IMR-90 (cell line): ENCODE data around the gene TIAM1. TPM values are rescaled to one million over a fixed set of nuclear protein-coding genes. Genes with fewer than 3 reads are reported as not detected.

Experiments
- ATAC-seq: fragments of 200-7000 bp; cut with Tn5 transposase; 2 replicates; pipeline ENCODE4 v1.9.1; 2020; ENCODE audit warnings: low read depth, mild to moderate bottlenecking, moderate library complexity
- BruUV-seq: library from RNA; stranded (reverse); fragments of 400-500 nt; replicated peaks from 2 replicates; lab custom pipeline; 2021; lab: Mats Ljungman, UMichigan
- CTCF ChIA-PET: fragments of 300-600 bp; formaldehyde crosslinking; extraction: SDS; loops from one replicate; lab custom pipeline; 2021; ENCODE audit warnings: antibody characterized with exemption; lab: Yijun Ruan, JAX
- POLR2A ChIA-PET: fragments of 300-600 bp; sonication (Branson Sonifier 250); formaldehyde crosslinking; loops from one replicate; lab custom pipeline; 2022; ENCODE audit warnings: antibody characterized with exemption; ENCODE audit not compliant: unreplicated experiment; lab: Charles Lee
- DNase-seq: peaks from one replicate; pipeline ENCODE4 v3.0.0; 2013
- H2AFZ ChIP-seq: replicated peaks from 2 replicates; pipeline ENCODE3; 2013; ENCODE audit warnings: low read length, mild to moderate bottlenecking; ENCODE audit not compliant: poor library complexity
- H2AK5ac ChIP-seq: 2 replicates; pipeline ENCODE4 v1.6.1; 2013; ENCODE audit warnings: low read depth, low read length, inconsistent platforms
- H2AK9ac ChIP-seq: replicated peaks from 2 replicates; pipeline ENCODE3; 2013; ENCODE audit warnings: mild to moderate bottlenecking, low read depth, low read length, moderate library complexity; ENCODE audit not compliant: poor library complexity
- H2BK120ac ChIP-seq: 2 replicates; pipeline ENCODE4 v1.6.1; 2013; ENCODE audit warnings: low read depth, low read length, inconsistent platforms
- H2BK15ac ChIP-seq: 3 replicates; pipeline ENCODE4 v1.6.1; 2013; ENCODE audit warnings: low read depth, low read length, inconsistent platforms
- H2BK20ac ChIP-seq: 2 replicates; pipeline ENCODE4 v1.6.1; 2013; ENCODE audit warnings: low read depth, mild to moderate bottlenecking, inconsistent platforms, low read length, moderate library complexity
- H2BK5ac ChIP-seq: 2 replicates; pipeline ENCODE4 v1.6.1; 2013; ENCODE audit warnings: mild to moderate bottlenecking, low read depth, low read length, inconsistent platforms; ENCODE audit not compliant: poor library complexity, severe bottlenecking
- H3K14ac ChIP-seq: replicated peaks from 2 replicates; pipeline ENCODE4 v1.6.1; 2013; ENCODE audit warnings: low read depth, low read length, inconsistent platforms
- H3K18ac ChIP-seq: 2 replicates; pipeline ENCODE4 v1.6.1; 2013; ENCODE audit warnings: low read depth, low read length, control low read depth
- H3K23ac ChIP-seq: 2 replicates; pipeline ENCODE4 v1.6.1; 2013; ENCODE audit warnings: low read depth, low read length, inconsistent platforms
- H3K27ac ChIP-seq: 2 replicates; pipeline ENCODE4 v1.5.1; 2013; ENCODE audit warnings: mild to moderate bottlenecking, control low read depth, low read length; ENCODE audit not compliant: insufficient read depth
- H3K27me3 ChIP-seq: 2 replicates; pipeline ENCODE4 v1.6.1; 2013; ENCODE audit warnings: low read length; ENCODE audit not compliant: control insufficient read depth, insufficient read depth
- H3K36me3 ChIP-seq: 2 replicates; pipeline ENCODE4 v1.6.1; 2013; ENCODE audit warnings: low read length, mixed read lengths; ENCODE audit not compliant: control insufficient read depth, insufficient read depth
- H3K4ac ChIP-seq: 2 replicates; pipeline ENCODE4 v1.6.1; 2013; ENCODE audit warnings: low read depth, low read length, inconsistent platforms
- H3K4me1 ChIP-seq: 2 replicates; pipeline ENCODE4 v1.6.1; 2013; ENCODE audit warnings: low read length, mixed read lengths; ENCODE audit not compliant: control insufficient read depth, insufficient read depth
- H3K4me2 ChIP-seq: 2 replicates; pipeline ENCODE4 v1.6.1; 2013; ENCODE audit warnings: low read depth, mild to moderate bottlenecking, control low read depth, low read length, moderate library complexity
- H3K4me3 ChIP-seq: 2 replicates; pipeline ENCODE4 v1.5.1; 2013; ENCODE audit warnings: low read depth, mild to moderate bottlenecking, control low read depth, low read length, moderate library complexity; ENCODE audit not compliant: insufficient read depth
- H3K56ac ChIP-seq: 2 replicates; pipeline ENCODE4 v1.6.1; 2013; ENCODE audit warnings: low read length, inconsistent platforms; ENCODE audit not compliant: insufficient read depth; ENCODE audit errors: extremely low read depth
- H3K79me1 ChIP-seq, 2 experiments: 2 replicates each; pipeline ENCODE4 v1.6.1; 2013; ENCODE audit warnings: low read length in 2 of 2, inconsistent platforms in 1 of 2, low read depth in 1 of 2
- H3K9ac ChIP-seq: 2 replicates; pipeline ENCODE4 v1.6.1; 2013; ENCODE audit warnings: low read depth, low read length, control low read depth
- H3K9me1 ChIP-seq: 2 replicates; pipeline ENCODE4 v1.6.1; 2013; ENCODE audit warnings: low read length, inconsistent platforms; ENCODE audit not compliant: insufficient read depth
- H3K9me3 ChIP-seq: 2 replicates; pipeline ENCODE4 v1.6.1; 2013; ENCODE audit warnings: low read length; ENCODE audit not compliant: control insufficient read depth, insufficient read depth
- H4K20me1 ChIP-seq: 2 replicates; pipeline ENCODE4 v1.6.1; 2013; ENCODE audit warnings: low read length, inconsistent platforms; ENCODE audit not compliant: insufficient read depth
- H4K5ac ChIP-seq: 2 replicates; pipeline ENCODE4 v1.6.1; 2013; ENCODE audit warnings: mild to moderate bottlenecking, low read depth, low read length, control low read depth
- H4K8ac ChIP-seq, 2 experiments: 2 replicates each; pipeline ENCODE4 v1.6.1; 2013; ENCODE audit warnings: low read depth in 2 of 2, low read length in 2 of 2, control low read depth in 1 of 2, inconsistent platforms in 1 of 2
- H4K91ac ChIP-seq: 2 replicates; pipeline ENCODE4 v1.6.1; 2013; ENCODE audit warnings: low read depth, low read length, inconsistent platforms; ENCODE audit not compliant: insufficient read depth
- CHD1 ChIP-seq: IDR thresholded peaks from 2 replicates; pipeline ENCODE4 v1.6.1; 2012; ENCODE audit warnings: low read depth, low read length, improper control_type of control experiment
- CTCF ChIP-seq: conservative IDR thresholded peaks from 2 replicates; pipeline ENCODE4 v1.5.1; 2012; ENCODE audit warnings: mild to moderate bottlenecking, low read depth, low read length, improper control_type of control experiment
- FOS ChIP-seq: fragments of 150-350 bp; IDR thresholded peaks from 2 replicates; pipeline ENCODE4 v1.6.1; 2016; ENCODE audit warnings: low read depth, low read length
- MAFK ChIP-seq: IDR thresholded peaks from 2 replicates; pipeline ENCODE4 v1.6.1; 2012; ENCODE audit warnings: low read depth, low read length, improper control_type of control experiment
- MAZ ChIP-seq: IDR thresholded peaks from 2 replicates; pipeline ENCODE4 v1.6.1; 2012; ENCODE audit warnings: low read depth, mild to moderate bottlenecking, low read length, improper control_type of control experiment, moderate library complexity, borderline replicate concordance
- MXI1 ChIP-seq: IDR thresholded peaks from 2 replicates; pipeline ENCODE4 v1.6.1; 2012; ENCODE audit warnings: low read depth, mild to moderate bottlenecking, low read length, moderate library complexity, borderline replicate concordance
- NFE2L2 ChIP-seq: fragments of 150-350 bp; IDR thresholded peaks from 2 replicates; pipeline ENCODE4 v1.6.1; 2016; ENCODE audit warnings: low read depth, mild to moderate bottlenecking, low read length
- POLR2A ChIP-seq: IDR thresholded peaks from 2 replicates; pipeline ENCODE4 v1.6.1; 2012; ENCODE audit warnings: mild to moderate bottlenecking, low read depth, low read length
- RAD21 ChIP-seq: IDR thresholded peaks from 2 replicates; pipeline ENCODE4 v1.6.1; 2012; ENCODE audit warnings: low read length, improper control_type of control experiment
- RCOR1 ChIP-seq: IDR thresholded peaks from 2 replicates; pipeline ENCODE4 v1.6.1; 2012; ENCODE audit warnings: mild to moderate bottlenecking, low read length, improper control_type of control experiment; ENCODE audit not compliant: insufficient replicate concordance
- RFX5 ChIP-seq: IDR thresholded peaks from 2 replicates; pipeline ENCODE4 v1.8.0; 2012; ENCODE audit warnings: low read depth, mild to moderate bottlenecking, low read length, moderate library complexity
- USF2 ChIP-seq: fragments of 150-350 bp; IDR thresholded peaks from 2 replicates; pipeline ENCODE4 v1.6.1; 2017; ENCODE audit warnings: mild to moderate bottlenecking, antibody characterized with exemption, low read length, low read depth
- WGBS, 2 experiments: methylation state at CpG; one replicate each; pipeline versions ENCODE4 v1.1.5 to v1.1.7; 2013; ENCODE audit warnings: missing lambda C conversion rate in 2 of 2; ENCODE audit not compliant: insufficient read length in 1 of 2; ENCODE audit errors: extremely low coverage in 2 of 2; 5-methylcytosine and 5-hydroxymethylcytosine counted together
- dilution Hi-C: fragments of 300-500 bp; cut with HindIII; formaldehyde crosslinking; loops from one replicate; pipeline ENCODE4 v1.14.3; 2018; ENCODE audit warnings: low sequenced_read_pairs; ENCODE audit not compliant: unreplicated experiment
- in situ Hi-C: fragments of 300-500 bp; cut with MboI; formaldehyde crosslinking; loops from 3 replicates; pipeline ENCODE4 v1.14.3; 2019; ENCODE audit warnings: low sequenced_read_pairs, inconsistent platforms, mixed read lengths
- intact Hi-C: fragments of 100-400 bp; cut with micrococcal nuclease; formaldehyde crosslinking; loops from 2 replicates; pipeline ENCODE4 v1.10.0; 2022
- polyA plus RNA-seq, 3 experiments: library from polyadenylated mRNA; depleted of rRNA; stranded (reverse); fragments of >200 nt; gene quantifications; 2 replicates each; pipeline ENCODE4 v1.2.3, GENCODE V29; 2012; ENCODE audit warnings: low replicate concordance in 1 of 3
- total RNA-seq: library from RNA; depleted of rRNA; stranded (reverse); fragments of >200 nt; gene quantifications from 2 replicates; pipeline ENCODE4 v1.2.3, GENCODE V29; 2012
- TF ChIP-seq, protein P1 (sequence below): fragments of 150-350 bp; IDR thresholded peaks from 2 replicates; pipeline ENCODE4 v1.6.1; 2016; ENCODE audit warnings: low read depth, mild to moderate bottlenecking, low read length, moderate library complexity, borderline replicate concordance

The TIAM1 gene
- total and polyA plus RNA-seq, 2 of the 4 experiments (the other 2 are of a cell fraction), result 2.9 to 9.3 TPM

GRCh38 chr21:31267644-31268043 lies 76.4 kb downstream of the TIAM1 start:
- ChIA-PET POLR2A (no interaction called here), CTCF (interaction anchor here (0.9 kb wide), 1 partner anchor 16 kb away, joined by 4 read pairs; no protein-coding TSS in a partner anchor)
- dilution Hi-C loops (no loop called here), in situ Hi-C loops (no loop called here), intact Hi-C loops (no loop called here)
- Histone ChIP-seq H3K79me1 (no peaks in the 10 kb centered on the region), H3K23ac (no peak overlapping the region), H3K9me1 (no peaks in the 10 kb centered on the region), H2BK5ac (no peak overlapping the region), H3K56ac (no peak overlapping the region), H3K4me2 (no peak overlapping the region), H3K36me3 (no peaks in the 10 kb centered on the region), H3K4me3 (no peak overlapping the region), H2AFZ (no peak overlapping the region), H2BK20ac (no peak overlapping the region), H3K9ac (no peak overlapping the region), H3K27me3 (no peaks in the 10 kb centered on the region), H4K5ac (no peak overlapping the region), H3K4ac (no peak overlapping the region), H2AK9ac (no peak overlapping the region), H3K27ac (no peak overlapping the region), H3K9me3 (no peaks in the 10 kb centered on the region), H3K18ac (no peak overlapping the region), H2AK5ac (no peak overlapping the region), H3K4me1 (no peaks in the 10 kb centered on the region), H4K8ac (no peak overlapping the region), H3K14ac (no peak overlapping the region), H2BK120ac (no peak overlapping the region), H2BK15ac (no peak overlapping the region), H4K20me1 (no peaks in the 10 kb centered on the region), H4K91ac (no peak overlapping the region)
- no peak for TF ChIP-seq MAFK
- TF ChIP-seq MXI1, result no peak
- TF ChIP-seq RCOR1, result no peak
- TF ChIP-seq FOS, result no peak
- TF ChIP-seq RAD21, result no peak
- TF ChIP-seq MAZ, result no peak
- TF ChIP-seq CTCF, result no peak
- TF ChIP-seq, protein P1, sequence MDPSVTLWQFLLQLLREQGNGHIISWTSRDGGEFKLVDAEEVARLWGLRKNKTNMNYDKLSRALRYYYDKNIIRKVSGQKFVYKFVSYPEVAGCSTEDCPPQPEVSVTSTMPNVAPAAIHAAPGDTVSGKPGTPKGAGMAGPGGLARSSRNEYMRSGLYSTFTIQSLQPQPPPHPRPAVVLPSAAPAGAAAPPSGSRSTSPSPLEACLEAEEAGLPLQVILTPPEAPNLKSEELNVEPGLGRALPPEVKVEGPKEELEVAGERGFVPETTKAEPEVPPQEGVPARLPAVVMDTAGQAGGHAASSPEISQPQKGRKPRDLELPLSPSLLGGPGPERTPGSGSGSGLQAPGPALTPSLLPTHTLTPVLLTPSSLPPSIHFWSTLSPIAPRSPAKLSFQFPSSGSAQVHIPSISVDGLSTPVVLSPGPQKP, result no peak
- TF ChIP-seq POLR2A, result no peak
- no peak for TF ChIP-seq CHD1
- no peak for TF ChIP-seq NFE2L2
- no peak for TF ChIP-seq RFX5
- TF ChIP-seq USF2, result no peak
- no TSS peak for BruUV-seq
- DNase-seq (no peak), ATAC-seq (no peak)
- WGBS, 2 experiments, result no CpG with 5 or more reads among the region's 4 CpGs
